ENCODE results near the gene PON3.

- no peak for TF ChIP-seq SUZ12 (IDR thresholded peaks at IDR 0.05; ENCODE audit: extremely low read depth, insufficient read depth, insufficient read length)
- TF ChIP-seq ZNF274 (IDR thresholded peaks at IDR 0.05; ENCODE audit: low read depth, low read length) = no peak
- no peak for TF ChIP-seq YY1 (IDR thresholded peaks at IDR 0.05; ENCODE audit: insufficient read depth, insufficient read length)
These were observed 79.6 kb downstream of the PON3 start for GRCh38 chr7:95316588-95316987.
